NCI-H1417 treated with DMSO at 0.1 percent for 48 hours (cell line): Measurements from ENCODE around the gene ARHGAP22.

Source experiments
- DNase-seq: peaks from one replicate; lab custom pipeline; 2025; lab: John Stamatoyannopoulos, UW

Gene ARHGAP22

DNA sequence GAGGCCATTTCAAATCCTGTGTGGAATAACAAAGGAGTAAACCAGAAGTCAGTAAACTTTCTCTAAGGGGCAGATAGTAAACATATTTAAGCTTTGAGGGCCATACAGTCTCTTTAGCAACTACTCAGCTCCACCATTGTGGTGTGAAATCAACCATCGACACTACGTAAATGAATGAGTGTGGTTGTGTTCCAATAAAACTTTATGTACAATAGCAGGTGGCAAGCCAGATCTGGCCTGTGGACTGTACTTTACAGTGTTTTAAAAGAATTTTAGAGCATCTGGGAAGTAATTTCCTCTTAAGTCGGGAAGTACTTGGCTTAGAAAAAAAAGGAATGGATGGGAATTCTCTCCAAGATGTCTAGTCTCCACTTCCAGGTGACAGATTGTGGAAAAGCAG lies 71.3 kb downstream of the ARHGAP22 start:
- DNase-seq = no peak

DNA sequence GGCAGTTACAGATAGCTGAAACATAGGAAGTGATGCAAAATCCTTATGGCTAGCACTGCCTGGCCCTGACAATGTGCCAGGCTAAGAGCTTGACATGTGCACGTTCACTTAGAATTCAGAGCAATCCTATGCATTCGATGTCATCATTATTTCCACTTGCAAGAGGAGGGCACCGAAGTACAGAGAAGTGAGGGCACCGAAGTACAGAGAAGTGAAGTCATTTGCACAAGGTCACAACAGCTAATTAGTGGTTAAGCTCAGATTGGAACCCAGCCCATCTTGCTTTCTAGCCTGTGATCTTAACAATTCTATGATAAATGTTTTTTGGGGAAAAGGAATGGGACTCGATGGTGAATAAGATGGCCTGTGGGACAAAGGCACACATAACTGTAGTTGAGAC lies 73.4 kb downstream of the ARHGAP22 start:
- no peak for DNase-seq

DNA sequence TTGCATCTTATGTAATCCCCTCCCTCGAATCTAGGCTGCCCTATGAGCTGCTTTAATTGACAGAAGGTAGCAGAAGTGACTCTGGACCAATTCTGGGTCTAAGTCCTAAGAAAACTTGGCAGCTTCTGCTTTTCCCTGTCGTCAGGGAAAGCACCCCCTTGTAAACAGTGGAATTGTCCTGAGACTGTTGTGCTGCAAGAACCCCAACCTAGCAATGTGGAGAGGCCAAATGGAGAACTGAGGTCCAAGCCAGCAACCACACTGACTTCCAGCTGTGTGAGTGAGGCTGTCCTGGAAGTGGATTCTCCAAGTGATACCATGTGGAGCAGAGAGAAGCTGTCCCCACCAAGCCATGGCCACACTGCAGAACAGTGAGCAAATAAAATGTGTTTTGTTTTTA lies 75.5 kb downstream of the ARHGAP22 start:
- DNase-seq = no peak

DNA sequence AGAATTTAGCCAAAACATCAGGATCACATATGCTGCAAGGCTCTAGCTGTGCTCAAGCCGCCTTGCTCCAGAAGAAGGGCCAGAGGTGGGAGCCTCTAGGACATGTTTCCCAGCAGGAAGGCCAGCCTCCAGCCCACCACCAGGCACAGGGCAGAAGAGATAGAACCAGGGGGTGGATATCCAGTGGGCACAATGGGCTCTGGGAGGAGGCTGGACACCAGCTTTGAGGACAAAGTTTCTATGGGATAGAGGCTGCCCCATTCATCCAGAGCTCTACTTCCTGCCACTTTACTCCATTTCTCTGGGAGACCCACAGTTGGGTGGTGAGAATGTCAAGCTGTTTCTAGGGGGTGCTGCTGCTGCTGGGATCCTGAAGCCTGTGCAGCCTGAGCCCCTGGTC lies 77.1 kb downstream of the ARHGAP22 start:
- no peak for DNase-seq

DNA sequence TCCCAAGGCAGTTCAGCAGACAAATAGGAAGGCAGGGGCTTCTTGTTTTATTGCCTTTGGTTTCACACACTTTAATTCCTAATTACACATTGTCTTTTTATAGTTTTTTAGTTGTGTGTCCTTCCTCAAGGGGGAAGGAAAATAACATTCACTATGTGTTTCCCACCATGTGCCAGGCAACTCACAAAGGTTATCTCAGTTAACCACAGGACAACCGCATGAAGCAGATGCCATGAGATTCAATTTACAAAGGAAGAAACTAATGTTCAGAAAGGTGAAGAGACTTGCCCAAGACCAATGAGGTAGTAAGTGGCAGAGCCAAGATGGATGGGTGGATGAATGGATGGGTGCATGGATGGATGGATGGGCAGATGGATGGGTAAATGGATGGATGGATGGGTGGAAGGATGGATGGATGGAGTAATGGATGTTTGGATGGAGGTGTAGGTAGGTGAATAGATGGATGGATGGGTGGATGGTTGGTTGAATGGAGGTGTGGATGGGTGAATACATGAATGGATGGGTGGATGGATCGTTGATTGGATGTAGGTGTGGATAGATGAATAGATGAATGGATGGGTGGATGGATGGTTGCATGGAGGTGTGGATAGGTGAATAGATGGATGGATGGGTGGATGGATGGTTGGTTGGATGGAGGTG lies 77.9 kb downstream of the ARHGAP22 start:
- DNase-seq = no peak

DNA sequence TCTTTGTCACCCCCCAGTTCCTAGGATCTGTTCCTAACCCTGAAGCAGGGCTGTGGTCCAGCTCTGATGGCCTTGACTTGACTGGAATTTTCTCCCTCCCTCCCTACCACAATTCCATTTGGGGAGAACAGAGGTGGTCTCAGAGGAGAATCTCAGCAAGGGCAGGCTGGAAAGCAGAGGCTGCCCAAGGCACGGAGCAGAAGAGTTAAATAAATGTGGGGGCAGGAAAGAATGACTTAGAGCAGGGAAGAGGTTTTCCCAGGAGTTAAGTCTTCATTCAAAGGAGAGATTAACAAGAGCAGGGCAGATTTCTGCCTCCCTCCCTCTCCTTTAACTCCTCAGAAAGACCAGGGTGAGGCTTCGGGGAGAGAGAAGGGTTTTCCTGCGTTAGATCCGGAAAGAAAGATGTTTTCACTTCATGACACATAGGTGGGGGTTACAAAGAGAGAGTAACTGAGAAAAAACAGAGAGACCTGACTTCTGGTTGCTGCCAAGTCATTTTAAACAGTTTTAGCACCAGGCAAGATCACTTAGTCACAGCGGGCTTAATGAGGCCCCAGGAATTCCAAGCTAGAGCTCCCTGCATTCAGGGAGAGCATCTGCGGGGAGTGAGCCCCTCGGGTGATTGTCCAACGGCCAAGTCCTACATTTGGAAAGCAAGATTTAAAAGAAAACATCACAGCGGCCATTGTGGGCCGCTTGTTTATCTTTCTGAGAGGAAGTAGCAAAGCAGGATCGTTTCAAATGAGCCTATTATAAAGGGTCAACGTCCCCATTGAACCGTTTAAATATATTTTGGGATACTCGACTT lies 78.7 kb downstream of the ARHGAP22 start:
- DNase-seq = no peak

DNA sequence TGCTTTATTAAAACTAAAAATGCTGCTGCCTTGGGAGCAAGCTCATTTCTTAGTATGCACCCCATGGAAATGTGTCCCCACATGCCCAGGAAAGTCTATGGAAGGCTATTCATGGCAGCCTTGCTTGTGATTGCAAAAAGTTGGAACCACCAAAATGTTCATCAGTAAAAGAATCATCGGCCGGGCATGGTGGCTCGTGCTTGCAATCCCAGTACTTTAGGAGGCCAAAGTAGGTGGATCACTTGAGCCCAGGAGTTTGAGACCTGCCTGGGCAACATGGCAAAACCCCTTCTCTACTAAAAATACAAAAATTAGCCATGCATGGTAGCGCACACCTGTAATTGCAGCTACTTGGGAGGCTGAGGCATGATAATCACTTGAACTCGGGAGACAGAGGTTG lies 79.8 kb downstream of the ARHGAP22 start:
- no peak for DNase-seq

DNA sequence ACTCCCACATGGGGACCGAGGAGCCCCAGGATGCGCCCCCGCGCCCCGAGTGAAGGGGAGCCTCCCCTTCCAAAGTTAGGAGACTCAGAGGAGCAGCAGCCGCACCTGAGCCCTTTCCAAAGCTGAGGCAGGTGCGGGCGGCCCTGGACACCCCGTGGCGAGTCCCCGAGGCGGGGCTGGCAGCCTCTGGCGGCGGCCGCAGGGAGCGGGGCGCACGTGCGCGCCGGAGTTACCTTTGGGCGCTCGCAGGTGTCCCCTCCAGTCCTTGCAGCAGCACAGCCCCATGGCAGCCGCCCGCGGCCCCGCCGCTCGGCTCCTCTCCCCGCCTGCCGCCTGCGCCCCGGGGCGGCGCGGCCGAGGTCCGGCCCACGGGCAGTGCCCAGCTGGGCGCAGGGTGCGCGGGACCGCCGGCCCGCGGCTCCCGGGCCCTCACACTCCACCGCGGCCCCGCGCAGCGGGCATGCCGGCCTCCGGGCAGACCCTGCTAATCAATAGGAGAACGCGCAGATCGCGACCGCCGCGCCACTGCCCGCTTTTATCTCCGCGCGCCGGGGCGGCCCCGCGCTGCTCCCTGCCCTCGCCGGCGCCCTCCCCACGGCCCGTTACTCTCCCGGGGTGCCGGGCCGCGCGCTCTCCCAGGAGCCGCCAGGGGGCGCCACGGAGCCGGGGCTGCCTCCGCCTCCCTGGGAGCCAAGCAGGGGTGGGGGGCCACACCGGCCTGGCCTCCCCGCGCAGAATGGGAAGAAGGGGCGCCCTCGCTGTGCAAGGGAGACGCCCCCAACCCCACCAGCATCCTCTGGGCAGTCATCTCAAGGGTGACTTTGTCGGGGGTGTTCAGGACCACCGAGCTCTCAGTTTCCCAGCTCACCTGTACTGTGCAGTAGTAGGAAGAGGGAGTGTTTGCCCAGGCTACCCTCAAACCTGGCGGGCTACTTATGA lies 80.8 kb downstream of the ARHGAP22 start:
- DNase-seq = no peak

DNA sequence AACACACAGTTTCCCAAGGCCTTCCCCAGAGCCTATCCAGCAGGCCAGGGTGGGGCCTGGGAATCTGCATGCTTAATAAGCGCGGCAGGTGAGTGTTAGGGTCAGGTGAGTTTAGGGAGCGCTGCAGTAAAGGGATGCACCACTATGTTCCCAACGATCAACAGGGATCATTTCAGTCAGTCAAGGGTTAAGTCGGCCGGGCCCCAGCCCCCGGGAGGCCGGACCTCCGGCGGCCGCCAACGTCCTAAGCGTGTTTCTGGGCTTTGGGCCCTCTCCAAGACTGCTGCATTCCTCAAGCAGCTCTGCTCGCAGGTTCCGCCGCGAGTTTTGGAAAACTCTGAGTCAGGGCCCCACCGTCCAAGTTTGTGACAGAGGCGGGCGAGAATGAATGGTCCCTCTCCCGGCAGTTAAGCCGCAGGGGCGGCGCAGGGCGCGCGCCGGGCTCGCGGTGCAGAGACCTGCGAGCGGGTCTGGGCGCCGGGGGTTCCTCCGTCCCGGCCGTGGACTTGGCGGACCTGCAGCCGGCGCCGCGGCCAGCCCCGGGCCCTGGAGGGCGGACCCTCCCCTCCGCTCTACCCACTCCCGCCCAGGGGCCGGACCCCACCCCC lies 81.6 kb downstream of the ARHGAP22 start:
- DNase-seq = no peak

DNA sequence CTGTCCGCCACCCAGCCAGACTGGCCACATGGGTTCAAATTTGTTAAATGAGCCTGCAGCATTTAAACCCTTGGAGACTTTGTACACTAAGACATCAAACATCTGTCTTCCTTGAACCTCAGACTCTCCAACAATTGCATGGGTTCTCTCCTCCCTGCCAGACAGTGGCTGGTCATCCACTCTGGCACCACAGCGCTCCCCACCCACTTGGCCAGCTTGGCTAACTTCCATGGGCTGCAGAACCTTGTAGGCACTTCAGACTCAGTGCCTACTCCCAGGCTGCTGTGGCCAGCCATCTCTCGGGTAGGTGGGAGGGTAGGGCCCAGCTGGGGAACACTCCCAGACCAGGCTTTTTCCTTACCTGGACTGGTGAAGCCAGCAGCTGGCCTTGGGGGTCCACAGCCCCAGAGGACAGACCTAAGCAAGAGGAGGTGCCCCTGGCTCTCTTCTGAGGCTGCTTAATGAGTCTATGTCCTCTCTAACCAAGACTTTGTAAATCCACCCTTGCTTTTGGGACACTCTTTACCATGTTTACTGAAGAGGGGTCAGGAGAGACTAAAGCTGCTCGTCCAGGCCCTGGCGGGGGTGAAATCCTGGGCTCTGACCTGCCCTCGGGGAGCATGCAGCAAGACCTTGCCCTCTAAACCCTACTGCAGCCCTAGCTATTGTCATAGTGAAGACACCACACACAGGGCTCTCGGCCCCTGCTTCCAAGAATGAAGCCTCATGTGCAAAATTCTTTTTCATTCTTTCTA lies 82.7 kb downstream of the ARHGAP22 start:
- no peak for DNase-seq

DNA sequence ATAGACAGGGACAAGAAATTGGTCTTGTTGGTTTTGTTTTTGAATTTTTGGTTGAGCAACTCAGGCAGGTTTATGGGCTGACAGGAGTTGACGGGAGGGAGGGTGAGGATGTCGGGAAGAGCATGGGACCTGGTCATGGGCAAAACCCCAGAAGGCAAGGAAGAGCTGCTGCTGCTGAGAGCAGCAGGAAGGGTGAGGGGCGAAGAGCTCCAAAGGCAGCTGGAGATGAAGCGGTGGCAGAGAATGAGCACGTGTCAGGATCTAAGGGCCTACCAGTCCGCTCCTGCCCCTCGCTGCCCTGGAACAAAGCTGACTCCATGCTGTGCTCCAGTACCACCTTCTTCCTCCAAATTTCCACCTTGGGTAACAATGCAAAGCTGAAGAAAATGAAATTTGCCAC lies 84.3 kb downstream of the ARHGAP22 start:
- no peak for DNase-seq

DNA sequence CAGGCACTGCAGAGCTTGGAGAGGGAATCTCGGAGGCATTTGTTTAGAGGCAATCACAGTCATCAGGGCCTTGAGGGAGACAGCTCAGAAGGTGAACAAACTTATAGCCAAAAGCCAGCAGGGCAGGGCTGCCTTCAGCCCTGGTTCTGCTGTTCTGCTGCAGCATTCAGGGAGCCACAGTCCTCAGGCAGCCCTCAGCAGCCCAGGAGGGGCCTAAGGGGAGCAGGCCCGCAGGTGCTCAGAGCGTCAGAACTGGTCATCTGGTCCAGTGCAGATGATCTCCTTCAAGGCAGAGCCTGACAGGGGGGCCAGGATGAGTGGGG lies 84.7 kb downstream of the ARHGAP22 start:
- DNase-seq = no peak

DNA sequence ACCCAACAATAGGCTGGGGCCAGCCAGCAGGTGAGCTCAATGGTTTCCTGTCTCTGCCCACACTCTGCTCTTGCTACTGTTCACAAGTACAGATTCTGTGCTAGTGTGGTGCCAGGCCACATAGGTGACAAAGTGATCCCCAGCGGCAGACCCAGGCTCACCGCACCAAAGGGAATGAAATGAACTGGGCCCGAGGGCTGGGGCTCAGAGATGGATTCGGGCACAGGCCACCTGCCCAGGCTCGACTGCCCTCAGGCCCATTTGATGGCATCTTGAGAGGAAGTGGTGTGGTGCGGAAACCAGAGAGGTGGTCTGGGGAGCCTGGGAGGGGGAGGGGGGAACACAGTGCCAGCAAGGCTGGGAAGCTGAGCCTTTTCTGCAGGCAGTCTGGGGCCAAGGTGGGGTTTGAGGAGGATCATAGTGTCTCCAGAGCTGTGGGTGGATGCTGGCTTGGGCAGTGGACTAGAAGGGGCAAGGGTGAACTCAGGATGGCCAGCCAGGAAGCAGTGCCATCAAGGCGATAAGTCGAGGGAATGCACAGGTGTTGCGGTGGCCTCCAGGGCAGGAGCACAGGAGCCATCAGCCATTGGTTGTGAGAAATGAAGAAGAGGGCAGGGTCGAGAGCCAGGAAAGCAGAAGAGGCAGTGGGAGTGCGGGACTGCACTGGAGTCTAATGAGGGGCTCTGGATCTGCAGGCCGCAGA lies 85.2 kb downstream of the ARHGAP22 start:
- DNase-seq = no peak

DNA sequence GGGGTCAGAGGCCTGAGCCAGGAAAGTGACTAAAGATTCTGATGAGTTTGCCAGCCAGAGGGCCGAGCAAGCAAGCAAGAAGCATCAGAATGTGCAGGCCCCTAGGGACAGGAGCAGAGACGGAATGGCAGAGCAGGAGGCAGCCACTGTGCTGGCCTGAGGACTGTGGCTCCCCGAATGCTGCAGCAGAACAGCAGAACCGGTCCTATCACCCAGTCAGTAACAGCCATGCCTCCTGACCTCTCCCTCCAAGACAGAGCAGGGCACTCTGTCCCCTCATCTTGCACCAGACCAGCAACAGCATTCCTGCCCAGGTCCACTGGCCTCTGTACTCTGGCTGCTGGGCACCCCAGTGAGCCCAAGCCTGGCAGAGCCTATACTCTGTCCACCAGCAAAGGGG lies 85.9 kb downstream of the ARHGAP22 start:
- no peak for DNase-seq

DNA sequence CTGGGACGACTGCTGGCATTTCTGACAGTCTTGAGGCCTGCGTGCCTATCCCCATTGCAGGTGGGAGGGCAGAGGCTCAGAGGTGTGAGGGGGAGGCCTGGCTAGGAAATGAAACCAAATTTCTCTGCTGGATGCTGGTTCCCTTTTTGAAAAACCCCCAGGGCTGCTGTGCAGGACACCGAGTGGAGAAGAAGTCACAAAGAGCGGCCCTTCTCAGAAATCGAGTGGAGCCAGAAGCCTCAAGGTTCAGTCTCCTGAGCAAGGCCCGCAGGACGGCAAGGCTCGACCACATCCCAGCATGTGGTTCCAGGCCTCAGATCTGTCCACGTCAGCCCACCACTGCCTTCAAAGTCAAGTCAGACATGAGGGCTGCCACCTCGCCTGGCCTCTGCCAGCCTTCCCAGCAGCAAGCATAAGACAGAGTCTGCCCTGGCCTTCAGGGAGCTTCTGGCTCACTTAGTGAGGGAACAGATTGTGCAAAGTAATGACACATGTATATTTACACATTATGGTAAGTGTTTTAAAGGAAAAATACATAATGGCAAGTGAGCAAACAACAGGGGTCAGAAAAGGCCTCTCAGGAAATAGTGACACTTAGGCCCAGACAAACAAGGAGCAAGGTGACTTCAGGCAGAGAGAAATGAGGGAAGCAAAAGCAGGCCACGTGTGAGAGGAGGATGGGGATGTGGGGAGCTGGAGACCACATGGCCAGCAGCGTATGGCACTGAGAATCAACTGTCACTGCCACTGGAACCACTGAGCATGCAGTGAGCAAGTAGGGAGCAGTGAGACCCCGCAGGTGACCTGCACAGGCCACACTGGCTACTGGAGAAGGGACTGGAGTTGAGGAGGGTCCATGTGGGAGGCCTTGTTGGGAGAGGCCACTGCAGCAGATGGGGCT lies 86.7 kb downstream of the ARHGAP22 start:
- no peak for DNase-seq

DNA sequence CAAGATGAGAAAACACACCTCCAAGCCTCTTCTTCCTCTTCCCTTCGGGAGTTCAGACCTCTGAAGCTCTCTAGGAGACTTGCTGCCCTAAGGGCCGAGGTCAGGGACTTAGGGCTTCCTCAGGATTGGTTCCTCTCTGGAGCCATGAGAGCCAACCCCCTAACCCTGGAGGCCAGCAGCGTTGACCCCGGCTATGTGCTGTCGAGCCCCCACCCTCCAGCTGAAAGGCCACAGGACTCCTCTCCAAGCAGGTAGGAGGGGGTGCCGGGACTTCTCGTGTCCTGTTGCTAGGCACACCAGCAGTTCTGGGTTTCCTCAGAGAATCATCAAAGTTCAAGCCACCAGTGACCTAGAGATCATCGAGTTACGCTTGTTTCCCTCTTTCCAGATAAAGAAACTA lies 87.4 kb downstream of the ARHGAP22 start:
- no peak for DNase-seq

DNA sequence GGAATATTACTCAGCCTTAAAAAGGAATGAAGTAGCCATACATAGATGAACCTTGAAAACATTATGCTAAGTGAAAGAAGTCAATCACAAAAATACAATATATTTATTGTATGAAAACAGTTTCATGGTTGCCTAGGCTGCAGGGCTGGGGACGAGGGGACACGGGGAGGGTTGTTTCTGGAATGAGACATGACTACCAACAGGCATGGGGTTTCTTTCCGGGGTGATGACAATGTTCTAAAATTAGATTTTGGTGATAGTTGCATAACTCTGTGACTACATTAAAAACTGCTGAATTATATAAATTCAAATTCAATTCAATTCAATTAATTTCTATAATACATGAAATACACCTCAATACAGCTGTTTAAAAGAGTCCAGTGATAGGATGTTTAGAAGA lies 88.0 kb downstream of the ARHGAP22 start:
- no peak for DNase-seq

DNA sequence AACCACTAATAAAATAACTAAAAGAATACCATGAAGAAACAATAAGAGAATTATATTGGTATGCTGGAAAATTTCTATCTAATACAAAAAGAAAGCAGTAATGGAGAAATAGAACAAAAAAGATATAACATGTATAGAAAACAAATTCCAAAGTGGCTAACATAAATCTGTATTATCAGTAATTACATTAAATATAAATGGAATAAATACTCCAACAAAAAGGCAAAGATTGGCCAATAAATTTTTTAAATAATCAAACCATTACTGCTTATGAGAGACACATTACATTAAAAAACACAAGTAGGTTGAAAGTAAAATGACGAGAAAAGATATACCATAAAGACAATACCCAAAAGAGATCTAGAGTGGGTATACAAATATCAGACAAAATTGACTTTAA lies 90.0 kb downstream of the ARHGAP22 start:
- DNase-seq = no peak

DNA sequence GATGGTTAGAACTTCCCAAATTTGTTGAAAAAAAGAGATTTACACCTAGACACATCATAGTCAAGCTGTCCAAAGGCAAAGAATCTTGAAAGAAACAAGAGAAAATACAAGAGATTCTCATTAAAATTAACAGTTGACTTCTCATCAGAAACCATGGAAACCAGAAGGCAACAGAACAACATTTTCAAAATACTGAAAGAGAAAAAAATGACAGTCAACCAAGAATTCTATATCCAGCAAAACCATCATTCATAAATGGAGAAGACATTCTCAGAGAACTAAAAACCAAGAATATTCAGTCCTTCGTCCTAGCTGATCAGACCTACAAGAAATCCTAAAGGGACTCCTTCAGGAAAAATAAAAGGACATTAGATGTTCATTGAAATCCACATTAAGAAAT lies 90.6 kb downstream of the ARHGAP22 start:
- DNase-seq = no peak

DNA sequence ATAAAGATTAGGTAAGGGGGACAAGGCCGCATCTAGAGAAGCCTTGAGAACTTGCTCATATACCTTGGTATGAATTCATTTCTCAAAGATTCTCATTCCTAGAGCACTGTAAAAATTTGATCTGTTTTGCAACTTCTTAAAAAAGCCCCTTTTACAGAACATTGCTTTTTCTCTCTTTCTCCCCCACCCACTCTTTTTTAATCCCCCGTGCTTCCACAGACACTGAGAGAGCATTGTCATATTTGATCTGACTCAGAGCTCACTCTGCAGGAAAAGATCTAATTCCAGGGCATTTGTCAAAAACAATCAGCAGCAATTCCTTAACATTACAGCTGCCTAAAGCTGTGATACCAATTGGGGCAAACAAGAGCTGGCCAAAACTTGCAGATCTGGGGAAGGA lies 92.0 kb downstream of the ARHGAP22 start:
- DNase-seq = no peak
